DMS 273 (cell line): ENCODE data around the gene ANGPTL2.
A peak's percentile ranks its signal among the peaks of the same experiment; 100 is the strongest.

Source experiments
- DNase-seq: peaks from one replicate; lab custom pipeline; 2025; ENCODE audit not compliant: unreplicated experiment; lab: John Stamatoyannopoulos, UW

The ANGPTL2 gene

GRCh38 chr9:127055745-127056402 lies 66.6 kb downstream of the ANGPTL2 start:
- DNase-seq = peak; percentile 6

- no peak for DNase-seq
These were observed 68.5 kb downstream of the ANGPTL2 start for GRCh38 chr9:127053960-127054359.

GRCh38 chr9:127053057-127053821 lies 69.2 kb downstream of the ANGPTL2 start:
- DNase-seq = peak; percentile 6

- DNase-seq = no peak
These were observed 70.4 kb downstream of the ANGPTL2 start for GRCh38 chr9:127051881-127052595.

- no peak for DNase-seq
These were observed 71.8 kb downstream of the ANGPTL2 start for GRCh38 chr9:127050591-127051001.

- DNase-seq = no peak
These were observed 72.3 kb downstream of the ANGPTL2 start for GRCh38 chr9:127050152-127050551.

- no peak for DNase-seq
These were observed 72.9 kb downstream of the ANGPTL2 start for GRCh38 chr9:127049581-127049980.

- DNase-seq = no peak
These were observed 73.4 kb downstream of the ANGPTL2 start for GRCh38 chr9:127049044-127049443.

GRCh38 chr9:127047971-127048370 lies 74.5 kb downstream of the ANGPTL2 start:
- no peak for DNase-seq

GRCh38 chr9:127045148-127045547 lies 77.3 kb downstream of the ANGPTL2 start:
- DNase-seq = no peak

- DNase-seq = no peak
These were observed 82.9 kb downstream of the ANGPTL2 start for GRCh38 chr9:127039492-127039891.

- DNase-seq = no peak
These were observed 83.9 kb downstream of the ANGPTL2 start for GRCh38 chr9:127038531-127038930.
